ENCODE results near the gene ZMIZ1. TPM values are rescaled to one million over a fixed set of nuclear protein-coding genes. Genes with fewer than 3 reads are reported as not detected.

Gene ZMIZ1
- total RNA-seq, 4 donors from 2014 or later: 58.1 to 87.4 (median 74.2) TPM

GRCh38 chr10:79137300-79137756, 68.6 kb downstream of the ZMIZ1 start:
- 44 to 53% methylated on average over 4 to 8 of the region's 8 CpGs for WGBS, 2 donors

GRCh38 chr10:79137826-79138225, 69.1 kb downstream of the ZMIZ1 start:
- WGBS, 2 donors: 55 to 71% methylated on average over 13 of the region's 13 CpGs
- intact Hi-C loops (cut with DNase I; ENCODE audit: low total_unique reads): no loop called here
- TF ChIP-seq POLR2A (IDR thresholded peaks at IDR 0.05) (no peak), CTCF (IDR thresholded peaks at IDR 0.05) (no peak)
- no peak for DNase-seq (ENCODE audit: low spot score in 2 of 2)
- no peak overlapping the region for H3K4me3 ChIP-seq (ENCODE audit: low read depth, poor library complexity, severe bottlenecking)

More at GRCh38 chr10:79137300-79137756, 68.6 kb downstream of the ZMIZ1 start:
- DNase-seq (ENCODE audit: low spot score in 2 of 2): no peak
- intact Hi-C loops (cut with DNase I; ENCODE audit: low total_unique reads): no loop called here
- TF ChIP-seq POLR2A (IDR thresholded peaks at IDR 0.05) (no peak), CTCF (IDR thresholded peaks at IDR 0.05) (no peak)
- H3K4me3 ChIP-seq (ENCODE audit: low read depth, poor library complexity, severe bottlenecking): no peak overlapping the region

- WGBS, 2 donors: 82% methylated on average over 5 of the region's 5 CpGs
- no peak overlapping the region for H3K4me3 ChIP-seq (ENCODE audit: low read depth, poor library complexity, severe bottlenecking)
- intact Hi-C loops (cut with DNase I; ENCODE audit: low total_unique reads): no loop called here
- TF ChIP-seq POLR2A (IDR thresholded peaks at IDR 0.05): no peak
- TF ChIP-seq CTCF (IDR thresholded peaks at IDR 0.05): no peak
- no peak for DNase-seq (ENCODE audit: low spot score in 2 of 2)
These were observed 69.8 kb downstream of the ZMIZ1 start for GRCh38 chr10:79138449-79139123.

DNA sequence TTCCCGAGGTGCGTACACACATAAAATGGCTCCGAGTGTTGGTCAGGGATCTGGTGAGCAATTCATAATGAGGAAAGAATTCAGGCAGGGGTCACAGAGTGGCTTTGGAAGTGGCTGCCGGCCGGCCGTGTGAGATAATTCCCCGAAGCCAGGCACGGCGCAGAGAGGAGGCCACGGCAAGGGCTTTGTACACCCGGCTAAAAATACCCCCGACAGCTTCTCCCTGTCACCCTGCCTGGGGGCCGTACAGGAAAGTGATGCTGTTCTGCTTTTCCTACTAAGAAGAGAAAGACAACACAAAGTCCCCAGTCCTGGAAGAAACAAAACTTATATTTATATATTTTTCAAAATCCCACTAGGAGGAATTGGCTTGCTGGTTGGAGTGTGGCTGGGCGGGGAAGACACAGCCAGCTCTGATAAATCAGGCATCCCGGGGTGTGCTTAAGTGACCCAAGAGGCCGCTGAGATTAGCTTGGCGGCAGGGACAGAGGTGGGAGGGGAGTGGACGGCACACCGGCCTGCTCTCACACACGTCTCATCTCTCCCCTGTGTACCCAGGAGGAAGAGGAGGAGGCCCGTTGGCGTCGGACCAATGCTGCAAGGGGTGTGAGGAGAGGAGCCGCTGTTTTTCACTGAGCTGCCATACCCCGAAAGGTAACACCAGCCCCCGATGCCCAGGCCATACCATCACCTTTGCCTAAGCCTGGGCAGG, 70.5 kb downstream of the ZMIZ1 start:
- TF ChIP-seq POLR2A (IDR thresholded peaks at IDR 0.05): no peak
- no peak for TF ChIP-seq CTCF (IDR thresholded peaks at IDR 0.05)
- no peak overlapping the region for H3K4me3 ChIP-seq (ENCODE audit: low read depth, poor library complexity, severe bottlenecking)
- 55 to 59% methylated on average over 26 of the region's 26 CpGs for WGBS, 2 donors
- no peak for DNase-seq (ENCODE audit: low spot score in 2 of 2)
- intact Hi-C loops (cut with DNase I; ENCODE audit: low total_unique reads): no loop called here

- no peak for DNase-seq (ENCODE audit: low spot score in 2 of 2)
- H3K4me3 ChIP-seq (ENCODE audit: low read depth, poor library complexity, severe bottlenecking): no peak overlapping the region
- TF ChIP-seq POLR2A (IDR thresholded peaks at IDR 0.05) (no peak), CTCF (IDR thresholded peaks at IDR 0.05) (no peak)
- WGBS, 2 donors: 86 to 90% methylated on average over 7 of the region's 7 CpGs
- intact Hi-C loops (cut with DNase I; ENCODE audit: low total_unique reads): loop anchor here (5.0 kb wide), 1 partner anchor 68 kb away; no protein-coding TSS in a partner anchor
These were observed 71.5 kb downstream of the ZMIZ1 start for GRCh38 chr10:79140085-79140793.

All from lower leg skin (tissue), 4 donors.